Ramos (cell line): ENCODE results near the gene RHOBTB3.

Experiments
- in situ Hi-C: fragments of 300-500 bp; cut with MboI; formaldehyde crosslinking; loops from one replicate; pipeline ENCODE4 v1.14.3; 2022; ENCODE audit warnings: low sequenced_read_pairs; ENCODE audit not compliant: unreplicated experiment

RHOBTB3 gene

GRCh38 chr5:95729115-95730010, 1.8 kb upstream of the RHOBTB3 start:
- in situ Hi-C loops = no loop called here

- in situ Hi-C loops = no loop called here
Observed at GRCh38 chr5:95730011-95730700, 980 bp upstream of the RHOBTB3 start.

- in situ Hi-C loops = no loop called here
Observed at GRCh38 chr5:95731571-95732554, 727 bp downstream of the RHOBTB3 start.

GRCh38 chr5:95733107-95733665, 2.0 kb downstream of the RHOBTB3 start:
- in situ Hi-C loops = no loop called here

- in situ Hi-C loops = no loop called here
Observed at GRCh38 chr5:95734187-95734586, 3.1 kb downstream of the RHOBTB3 start.

- in situ Hi-C loops = no loop called here
Observed at GRCh38 chr5:95734906-95735305, 3.8 kb downstream of the RHOBTB3 start.

- in situ Hi-C loops = no loop called here
Observed at GRCh38 chr5:95735406-95735805, 4.3 kb downstream of the RHOBTB3 start.

- in situ Hi-C loops = no loop called here
Observed at GRCh38 chr5:95738072-95738471, 6.9 kb downstream of the RHOBTB3 start.

- in situ Hi-C loops = no loop called here
Observed at GRCh38 chr5:95738834-95739233, 7.7 kb downstream of the RHOBTB3 start.

- in situ Hi-C loops = no loop called here
Observed at GRCh38 chr5:95739857-95740256, 8.7 kb downstream of the RHOBTB3 start.

GRCh38 chr5:95741458-95741857, 10.3 kb downstream of the RHOBTB3 start:
- in situ Hi-C loops = no loop called here

GRCh38 chr5:95743232-95743631, 12.1 kb downstream of the RHOBTB3 start:
- in situ Hi-C loops = no loop called here

- in situ Hi-C loops = no loop called here
Observed at GRCh38 chr5:95743877-95744276, 12.7 kb downstream of the RHOBTB3 start.

- in situ Hi-C loops = no loop called here
Observed at GRCh38 chr5:95746194-95746593, 15.1 kb downstream of the RHOBTB3 start.

- in situ Hi-C loops = no loop called here
Observed at GRCh38 chr5:95746722-95747679, 15.9 kb downstream of the RHOBTB3 start.

GRCh38 chr5:95748133-95748532, 17.0 kb downstream of the RHOBTB3 start:
- in situ Hi-C loops = no loop called here

GRCh38 chr5:95754545-95754944, 23.4 kb downstream of the RHOBTB3 start:
- in situ Hi-C loops = loop anchor here (25.0 kb wide), 1 partner anchor 583 kb away; no protein-coding TSS in a partner anchor

GRCh38 chr5:95759005-95759404, 27.9 kb downstream of the RHOBTB3 start:
- in situ Hi-C loops = loop anchor here (25.0 kb wide), 1 partner anchor 578 kb away; no protein-coding TSS in a partner anchor

- in situ Hi-C loops = loop anchor here (25.0 kb wide), 1 partner anchor 578 kb away; no protein-coding TSS in a partner anchor
Observed at GRCh38 chr5:95759634-95760033, 28.5 kb downstream of the RHOBTB3 start.
